ENCODE data around the gene SEC14L2. TPM values are rescaled to one million over a fixed set of nuclear protein-coding genes. Genes with fewer than 3 reads are reported as not detected.

The SEC14L2 gene
- total and polyA plus RNA-seq, 2 of the 8 experiments (the other 6 are each of a cell fraction or from before 2014, with no cell fraction given) = 2.8 to 3.2 TPM

- TF ChIP-seq, protein P1, sequence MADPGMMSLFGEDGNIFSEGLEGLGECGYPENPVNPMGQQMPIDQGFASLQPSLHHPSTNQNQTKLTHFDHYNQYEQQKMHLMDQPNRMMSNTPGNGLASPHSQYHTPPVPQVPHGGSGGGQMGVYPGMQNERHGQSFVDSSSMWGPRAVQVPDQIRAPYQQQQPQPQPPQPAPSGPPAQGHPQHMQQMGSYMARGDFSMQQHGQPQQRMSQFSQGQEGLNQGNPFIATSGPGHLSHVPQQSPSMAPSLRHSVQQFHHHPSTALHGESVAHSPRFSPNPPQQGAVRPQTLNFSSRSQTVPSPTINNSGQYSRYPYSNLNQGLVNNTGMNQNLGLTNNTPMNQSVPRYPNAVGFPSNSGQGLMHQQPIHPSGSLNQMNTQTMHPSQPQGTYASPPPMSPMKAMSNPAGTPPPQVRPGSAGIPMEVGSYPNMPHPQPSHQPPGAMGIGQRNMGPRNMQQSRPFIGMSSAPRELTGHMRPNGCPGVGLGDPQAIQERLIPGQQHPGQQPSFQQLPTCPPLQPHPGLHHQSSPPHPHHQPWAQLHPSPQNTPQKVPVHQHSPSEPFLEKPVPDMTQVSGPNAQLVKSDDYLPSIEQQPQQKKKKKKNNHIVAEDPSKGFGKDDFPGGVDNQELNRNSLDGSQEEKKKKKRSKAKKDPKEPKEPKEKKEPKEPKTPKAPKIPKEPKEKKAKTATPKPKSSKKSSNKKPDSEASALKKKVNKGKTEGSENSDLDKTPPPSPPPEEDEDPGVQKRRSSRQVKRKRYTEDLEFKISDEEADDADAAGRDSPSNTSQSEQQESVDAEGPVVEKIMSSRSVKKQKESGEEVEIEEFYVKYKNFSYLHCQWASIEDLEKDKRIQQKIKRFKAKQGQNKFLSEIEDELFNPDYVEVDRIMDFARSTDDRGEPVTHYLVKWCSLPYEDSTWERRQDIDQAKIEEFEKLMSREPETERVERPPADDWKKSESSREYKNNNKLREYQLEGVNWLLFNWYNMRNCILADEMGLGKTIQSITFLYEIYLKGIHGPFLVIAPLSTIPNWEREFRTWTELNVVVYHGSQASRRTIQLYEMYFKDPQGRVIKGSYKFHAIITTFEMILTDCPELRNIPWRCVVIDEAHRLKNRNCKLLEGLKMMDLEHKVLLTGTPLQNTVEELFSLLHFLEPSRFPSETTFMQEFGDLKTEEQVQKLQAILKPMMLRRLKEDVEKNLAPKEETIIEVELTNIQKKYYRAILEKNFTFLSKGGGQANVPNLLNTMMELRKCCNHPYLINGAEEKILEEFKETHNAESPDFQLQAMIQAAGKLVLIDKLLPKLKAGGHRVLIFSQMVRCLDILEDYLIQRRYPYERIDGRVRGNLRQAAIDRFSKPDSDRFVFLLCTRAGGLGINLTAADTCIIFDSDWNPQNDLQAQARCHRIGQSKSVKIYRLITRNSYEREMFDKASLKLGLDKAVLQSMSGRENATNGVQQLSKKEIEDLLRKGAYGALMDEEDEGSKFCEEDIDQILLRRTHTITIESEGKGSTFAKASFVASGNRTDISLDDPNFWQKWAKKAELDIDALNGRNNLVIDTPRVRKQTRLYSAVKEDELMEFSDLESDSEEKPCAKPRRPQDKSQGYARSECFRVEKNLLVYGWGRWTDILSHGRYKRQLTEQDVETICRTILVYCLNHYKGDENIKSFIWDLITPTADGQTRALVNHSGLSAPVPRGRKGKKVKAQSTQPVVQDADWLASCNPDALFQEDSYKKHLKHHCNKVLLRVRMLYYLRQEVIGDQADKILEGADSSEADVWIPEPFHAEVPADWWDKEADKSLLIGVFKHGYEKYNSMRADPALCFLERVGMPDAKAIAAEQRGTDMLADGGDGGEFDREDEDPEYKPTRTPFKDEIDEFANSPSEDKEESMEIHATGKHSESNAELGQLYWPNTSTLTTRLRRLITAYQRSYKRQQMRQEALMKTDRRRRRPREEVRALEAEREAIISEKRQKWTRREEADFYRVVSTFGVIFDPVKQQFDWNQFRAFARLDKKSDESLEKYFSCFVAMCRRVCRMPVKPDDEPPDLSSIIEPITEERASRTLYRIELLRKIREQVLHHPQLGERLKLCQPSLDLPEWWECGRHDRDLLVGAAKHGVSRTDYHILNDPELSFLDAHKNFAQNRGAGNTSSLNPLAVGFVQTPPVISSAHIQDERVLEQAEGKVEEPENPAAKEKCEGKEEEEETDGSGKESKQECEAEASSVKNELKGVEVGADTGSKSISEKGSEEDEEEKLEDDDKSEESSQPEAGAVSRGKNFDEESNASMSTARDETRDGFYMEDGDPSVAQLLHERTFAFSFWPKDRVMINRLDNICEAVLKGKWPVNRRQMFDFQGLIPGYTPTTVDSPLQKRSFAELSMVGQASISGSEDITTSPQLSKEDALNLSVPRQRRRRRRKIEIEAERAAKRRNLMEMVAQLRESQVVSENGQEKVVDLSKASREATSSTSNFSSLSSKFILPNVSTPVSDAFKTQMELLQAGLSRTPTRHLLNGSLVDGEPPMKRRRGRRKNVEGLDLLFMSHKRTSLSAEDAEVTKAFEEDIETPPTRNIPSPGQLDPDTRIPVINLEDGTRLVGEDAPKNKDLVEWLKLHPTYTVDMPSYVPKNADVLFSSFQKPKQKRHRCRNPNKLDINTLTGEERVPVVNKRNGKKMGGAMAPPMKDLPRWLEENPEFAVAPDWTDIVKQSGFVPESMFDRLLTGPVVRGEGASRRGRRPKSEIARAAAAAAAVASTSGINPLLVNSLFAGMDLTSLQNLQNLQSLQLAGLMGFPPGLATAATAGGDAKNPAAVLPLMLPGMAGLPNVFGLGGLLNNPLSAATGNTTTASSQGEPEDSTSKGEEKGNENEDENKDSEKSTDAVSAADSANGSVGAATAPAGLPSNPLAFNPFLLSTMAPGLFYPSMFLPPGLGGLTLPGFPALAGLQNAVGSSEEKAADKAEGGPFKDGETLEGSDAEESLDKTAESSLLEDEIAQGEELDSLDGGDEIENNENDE (IDR thresholded peaks at IDR 0.05; ENCODE audit: insufficient replicate concordance, low read length) = no peak
- TF ChIP-seq POLR2AphosphoS5 (IDR thresholded peaks at IDR 0.05; ENCODE audit: low read depth, low read length) = peak; percentile 30; the same call in 1 of the 2 replicates
- no peak for TF ChIP-seq RBBP5 (IDR thresholded peaks at IDR 0.05; ENCODE audit: borderline replicate concordance, low read depth, low read length)
Measured at GRCh38 chr22:30373331-30374325, 23.2 kb upstream of the SEC14L2 start (continued).
